Fibroblast of skin of right biceps (primary cell): ENCODE measurements around the gene RPTN.

ENCODE experiments used
- DNase-seq: peaks from one replicate; pipeline ENCODE4 v3.0.0-alpha.2; 2013

Gene RPTN

DNA sequence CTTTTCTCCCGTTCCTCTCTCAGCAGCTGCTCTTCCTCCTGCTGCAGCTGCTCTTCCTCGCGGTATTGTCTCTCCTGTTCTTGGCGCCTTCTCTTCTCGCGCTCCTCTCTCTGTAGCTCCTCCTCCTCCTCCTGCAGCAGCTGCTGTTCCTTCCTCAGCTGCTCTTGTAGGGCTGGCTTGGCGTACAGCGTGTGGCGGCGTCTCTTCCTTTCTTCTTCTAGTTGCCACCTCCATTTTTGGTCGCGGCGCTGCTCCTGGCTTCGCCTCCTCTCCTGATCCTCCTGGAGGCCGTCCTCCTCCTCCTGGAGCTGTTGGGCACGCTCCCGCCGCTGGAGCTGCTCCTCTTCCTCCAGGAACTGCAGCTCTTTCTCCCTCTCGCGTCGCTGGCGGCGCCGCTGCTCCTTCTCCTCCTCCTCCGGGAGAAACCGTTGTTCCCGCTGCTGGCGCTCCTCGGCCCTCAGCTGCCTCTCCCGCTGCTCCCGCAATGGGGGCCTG is 48.6 kb downstream of the RPTN start:
- DNase-seq: peak; percentile 55

DNA sequence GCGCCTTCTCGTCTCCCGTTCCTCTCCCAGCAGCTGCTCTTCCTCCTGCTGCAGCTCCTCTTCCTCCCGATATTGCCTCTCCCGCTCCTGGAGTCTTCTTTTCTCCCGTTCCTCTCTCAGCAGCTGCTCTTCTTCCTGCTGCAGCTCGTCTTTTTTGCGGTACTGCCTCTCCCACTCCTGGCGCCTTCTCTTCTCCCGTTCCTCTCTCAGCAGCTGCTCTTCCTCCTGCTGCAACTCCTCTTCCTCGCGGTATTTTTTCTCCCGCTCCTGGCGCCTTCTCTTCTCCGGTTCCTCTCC is 49.1 kb downstream of the RPTN start:
- no peak for DNase-seq

DNA sequence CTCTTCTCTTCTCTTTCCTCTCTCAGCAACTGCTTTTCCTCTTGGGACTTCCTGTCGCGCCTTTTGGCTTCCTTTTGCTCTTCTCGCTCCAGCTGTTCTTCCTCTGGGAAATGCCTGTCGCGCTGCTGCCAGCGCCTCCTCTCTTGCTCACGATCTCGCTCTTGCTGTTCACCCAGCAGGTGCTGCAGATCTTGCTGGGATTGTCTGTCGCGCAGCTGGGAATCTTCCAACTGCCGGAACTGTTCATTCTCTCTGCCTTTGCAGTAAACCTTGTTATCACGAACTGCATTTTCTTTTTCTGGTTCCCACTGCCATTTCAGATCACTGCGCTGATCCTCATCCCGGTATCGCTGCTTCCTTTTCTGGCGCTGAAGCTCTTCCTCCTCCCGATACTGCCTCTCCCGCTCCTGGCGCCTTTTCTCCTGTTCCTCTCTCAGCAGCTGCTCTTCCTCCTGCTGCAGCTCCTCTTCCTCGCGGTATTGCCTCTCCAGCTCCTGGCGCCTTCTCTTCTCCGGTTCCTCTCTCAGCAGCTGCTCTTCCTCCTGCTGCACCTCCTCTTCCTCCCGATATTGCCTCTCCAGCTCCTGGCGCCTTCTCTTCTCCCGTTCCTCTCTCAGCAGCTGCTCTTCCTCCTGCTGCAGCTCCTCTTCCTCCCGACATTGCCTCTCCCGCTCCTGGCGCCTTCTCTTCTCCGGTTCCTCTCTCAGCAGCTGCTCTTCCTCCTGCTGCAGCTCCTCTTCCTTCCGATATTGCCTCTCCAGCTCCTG is 49.6 kb downstream of the RPTN start:
- DNase-seq: no peak

- DNase-seq: no peak
Observed at GRCh38 chr1:152108882-152109222, 50.2 kb downstream of the RPTN start.

- peak; percentile 50 for DNase-seq
Observed at GRCh38 chr1:152107984-152108881, 50.8 kb downstream of the RPTN start.

DNA sequence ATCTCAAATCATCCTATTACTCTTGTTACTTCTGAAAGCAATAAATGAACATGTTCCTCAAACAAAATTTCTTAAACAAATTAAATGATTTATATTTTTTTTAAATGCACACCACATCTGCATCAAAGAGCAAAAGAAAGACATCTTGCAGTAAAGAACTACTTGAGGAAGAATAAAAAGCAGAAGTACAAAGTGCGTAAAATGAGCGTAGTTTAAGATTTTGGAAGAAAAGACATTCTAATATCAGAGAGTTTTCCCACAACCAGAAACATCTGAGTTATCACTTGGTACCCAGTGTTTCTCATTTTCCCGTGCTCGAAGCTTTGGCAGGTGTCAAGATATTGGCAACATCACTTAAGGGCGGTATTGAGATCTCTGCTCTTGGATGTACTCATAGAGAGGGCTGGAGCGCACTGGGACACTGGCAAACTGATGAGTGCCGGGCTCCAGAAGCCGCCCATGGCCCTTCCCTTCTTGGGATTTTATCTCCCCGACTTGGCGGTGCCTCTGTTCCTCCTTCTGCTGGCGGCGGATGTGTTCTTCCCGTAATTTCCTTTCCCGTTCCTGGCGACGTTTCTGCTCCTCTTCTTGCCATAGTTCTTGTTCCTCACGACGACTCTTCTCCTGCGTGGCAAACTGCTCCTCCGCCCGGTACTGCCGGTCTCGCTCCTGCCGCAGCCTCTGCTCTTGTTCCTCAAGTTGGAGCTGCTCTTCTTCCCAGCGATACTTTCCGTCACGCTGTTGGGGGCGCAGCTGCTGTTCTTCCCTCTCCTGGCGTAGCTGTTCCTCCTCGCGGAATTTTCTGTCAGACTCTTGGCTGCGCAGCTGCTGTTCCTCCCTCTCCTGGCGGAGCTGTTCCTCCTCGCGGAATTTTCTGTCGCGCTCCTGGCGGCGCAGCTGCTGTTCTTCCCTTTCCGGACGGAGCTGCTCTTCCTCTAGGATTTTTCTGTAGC is 51.7 kb downstream of the RPTN start:
- DNase-seq: no peak

- no peak for DNase-seq
Observed at GRCh38 chr1:152104854-152105253, 54.2 kb downstream of the RPTN start.
